GM19025 (cell line): Measurements from ENCODE around the gene ERF.
"Not testable (repeated sequence)": the region's sequence is repeated elsewhere in the genome, so short reads cannot be mapped to it uniquely, and the experiment has no call there.

Experiments used
- ATAC-seq: cut with Tn5 transposase; IDR thresholded peaks from one replicate; pipeline ENCODE4 v1.9.1; 2021; ENCODE audit warnings: mild to moderate bottlenecking, low read depth, moderate library complexity; ENCODE audit not compliant: unreplicated experiment

ERF gene

DNA sequence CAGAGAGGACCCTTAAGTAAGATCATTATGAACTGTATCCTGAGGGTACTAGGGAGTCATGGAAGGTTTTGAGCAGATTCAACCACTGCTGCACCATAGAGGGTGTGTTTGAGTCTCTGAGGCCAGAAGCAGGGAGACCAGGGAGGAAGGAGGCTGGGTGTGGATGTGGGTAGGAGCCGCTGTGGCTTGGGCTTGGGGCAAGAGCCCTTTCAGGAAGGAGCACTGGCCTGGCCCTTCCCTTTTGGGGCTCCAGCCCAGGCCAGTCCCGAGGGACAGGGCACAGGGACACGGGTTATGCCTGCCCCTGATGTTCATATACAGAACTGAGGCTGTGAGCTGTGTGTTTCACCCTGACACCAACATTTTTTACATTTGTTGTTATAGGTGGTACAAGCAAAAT, 21.4 kb upstream of the ERF start:
- ATAC-seq: no peak

DNA sequence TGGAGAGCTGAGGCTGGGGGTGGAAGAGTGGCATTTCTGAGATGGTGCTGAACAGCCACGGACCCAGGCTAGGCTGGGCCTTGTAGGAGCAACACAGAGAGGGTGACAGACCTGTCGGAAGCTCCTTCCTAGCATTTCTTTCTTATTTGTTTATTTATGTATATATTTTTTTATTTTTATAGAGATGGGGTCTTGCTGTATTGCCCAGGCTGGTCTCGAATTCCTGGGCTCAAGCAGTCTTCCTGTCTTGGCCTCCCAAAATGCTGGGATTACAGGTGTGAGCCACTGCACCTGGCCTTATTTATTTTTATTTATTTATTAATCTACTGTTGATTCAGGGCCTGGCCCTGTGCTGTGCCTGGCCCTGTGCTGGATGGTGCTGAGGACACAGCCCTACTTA, 20.6 kb upstream of the ERF start:
- ATAC-seq: no peak

DNA sequence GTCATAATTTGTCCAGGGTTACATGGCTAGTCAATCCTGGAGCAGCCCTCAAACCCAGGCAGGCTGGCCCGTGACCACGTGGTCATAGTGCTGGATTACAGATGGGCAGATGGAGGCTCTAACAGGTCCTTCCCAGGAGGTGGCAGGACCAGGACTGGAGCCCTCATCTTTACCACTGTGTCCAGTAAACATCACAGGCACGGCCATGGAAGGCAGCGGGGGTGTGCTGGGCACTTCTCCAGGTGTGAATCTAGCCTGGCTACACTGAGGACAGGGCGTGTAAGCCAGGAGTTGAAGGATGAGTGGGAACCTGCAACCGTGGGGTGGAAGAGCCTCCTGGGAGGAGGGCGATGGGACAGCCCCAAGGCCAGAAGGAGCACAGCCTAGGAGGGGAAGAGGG, 20.2 kb upstream of the ERF start:
- no peak for ATAC-seq

DNA sequence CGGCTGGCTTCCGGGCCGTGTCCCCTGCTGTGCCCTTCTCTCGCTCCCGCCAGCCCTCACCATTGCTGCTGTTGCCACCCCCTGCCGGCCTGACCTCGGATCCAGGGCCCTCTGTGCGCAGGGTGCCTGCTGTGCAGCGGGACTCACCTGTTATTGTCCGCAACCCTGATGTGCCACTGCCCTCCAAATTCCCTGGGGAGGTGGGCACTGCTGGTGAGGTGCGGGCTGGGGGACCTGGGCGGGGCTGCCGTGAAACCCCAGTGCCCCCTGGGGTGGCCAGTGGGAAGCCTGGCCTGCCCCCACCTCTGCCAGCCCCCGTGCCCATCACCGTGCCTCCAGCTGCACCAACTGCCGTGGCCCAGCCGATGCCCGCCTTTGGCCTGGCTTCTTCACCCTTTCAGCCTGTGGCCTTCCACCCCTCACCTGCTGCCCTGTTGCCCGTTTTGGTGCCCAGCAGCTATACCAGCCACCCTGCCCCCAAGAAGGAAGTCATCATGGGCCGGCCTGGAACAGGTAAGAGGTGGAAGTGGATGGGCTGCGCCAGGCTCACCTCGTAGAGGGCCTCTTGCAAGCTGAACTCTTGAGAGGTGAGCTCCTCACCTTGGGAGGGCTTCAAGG, 19.2 kb upstream of the ERF start:
- ATAC-seq: no peak

DNA sequence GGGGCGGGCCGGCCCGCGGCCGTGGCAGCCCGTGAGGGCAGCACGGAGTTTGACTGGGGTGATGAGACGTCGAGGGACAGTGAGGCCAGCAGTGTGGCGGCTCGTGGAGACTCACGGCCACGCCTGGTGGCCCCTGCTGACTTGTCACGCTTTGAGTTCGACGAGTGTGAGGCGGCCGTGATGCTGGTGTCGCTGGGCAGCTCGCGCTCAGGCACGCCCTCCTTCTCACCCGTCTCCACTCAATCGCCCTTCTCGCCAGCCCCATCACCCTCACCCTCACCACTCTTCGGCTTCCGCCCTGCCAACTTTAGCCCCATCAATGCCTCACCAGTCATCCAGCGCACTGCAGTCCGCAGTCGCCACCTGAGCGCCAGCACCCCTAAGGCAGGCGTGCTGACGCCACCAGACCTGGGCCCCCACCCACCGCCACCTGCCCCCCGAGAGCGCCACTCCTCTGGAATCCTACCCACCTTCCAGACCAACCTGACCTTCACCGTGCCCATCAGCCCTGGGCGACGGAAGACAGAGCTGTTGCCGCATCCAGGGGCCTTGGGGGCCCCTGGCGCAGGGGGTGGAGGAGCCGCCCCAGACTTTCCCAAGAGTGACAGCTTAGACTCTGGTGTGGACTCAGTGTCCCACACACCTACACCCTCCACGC, 18.6 kb upstream of the ERF start:
- ATAC-seq: no peak

DNA sequence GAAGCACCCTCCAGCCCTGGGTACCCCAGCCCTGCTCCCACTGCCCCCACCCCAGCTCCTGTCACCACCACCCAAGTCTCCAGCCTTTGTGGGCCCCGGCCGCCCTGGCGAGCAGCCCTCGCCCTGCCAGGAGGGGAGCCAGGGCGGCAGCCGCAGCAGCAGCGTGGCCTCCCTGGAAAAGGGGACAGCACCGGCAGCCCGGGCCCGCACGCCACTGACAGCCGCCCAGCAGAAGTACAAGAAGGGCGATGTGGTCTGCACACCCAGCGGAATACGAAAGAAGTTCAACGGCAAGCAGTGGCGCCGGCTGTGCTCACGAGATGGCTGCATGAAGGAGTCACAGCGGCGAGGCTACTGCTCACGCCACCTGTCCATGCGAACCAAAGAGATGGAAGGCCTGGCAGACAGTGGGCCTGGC, 18.1 kb upstream of the ERF start:
- no peak for ATAC-seq

DNA sequence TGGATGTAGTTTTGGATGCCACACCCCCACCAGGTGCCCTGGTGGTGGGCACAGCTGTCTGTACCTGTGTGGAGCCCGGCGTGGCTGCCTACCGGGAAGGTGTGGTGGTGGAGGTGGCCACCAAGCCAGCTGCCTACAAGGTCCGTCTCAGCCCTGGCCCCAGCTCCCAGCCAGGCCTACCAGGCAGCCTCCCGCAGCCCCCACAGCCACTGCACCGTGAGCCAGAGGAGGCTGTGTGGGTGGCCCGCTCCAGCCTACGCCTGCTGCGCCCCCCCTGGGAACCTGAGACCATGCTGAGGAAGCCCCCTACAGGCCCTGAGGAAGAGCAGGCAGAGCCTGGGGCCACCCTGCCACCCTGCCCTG, 17.6 kb upstream of the ERF start:
- no peak for ATAC-seq

DNA sequence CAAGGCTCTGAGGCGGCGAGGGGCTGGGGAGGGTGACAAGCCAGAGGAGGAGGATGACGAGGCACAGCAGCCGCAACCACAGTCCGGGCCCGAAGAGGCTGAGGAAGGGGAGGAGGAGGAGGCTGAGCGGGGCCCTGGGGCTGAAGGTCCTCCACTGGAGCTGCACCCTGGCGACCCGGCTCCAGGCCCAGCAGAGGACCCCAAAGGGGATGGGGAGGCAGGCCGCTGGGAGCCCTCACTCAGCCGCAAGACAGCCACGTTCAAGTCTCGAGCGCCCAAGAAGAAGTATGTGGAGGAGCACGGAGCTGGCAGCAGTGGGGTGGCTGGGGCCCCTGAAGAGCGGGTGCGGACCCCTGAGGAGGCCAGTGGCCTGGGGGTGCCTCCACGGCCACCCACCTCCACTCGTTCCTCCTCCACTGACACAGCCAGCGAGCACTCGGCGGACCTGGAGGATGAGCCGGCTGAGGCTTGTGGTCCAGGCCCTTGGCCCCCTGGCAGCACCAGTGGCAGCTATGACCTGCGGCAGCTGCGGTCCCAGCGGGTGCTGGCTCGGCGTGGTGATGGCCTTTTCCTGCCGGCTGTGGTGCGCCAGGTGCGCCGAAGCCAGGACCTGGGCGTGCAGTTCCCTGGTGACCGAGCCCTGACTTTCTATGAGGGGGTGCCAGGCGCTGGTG, 17.1 kb upstream of the ERF start:
- no peak for ATAC-seq

DNA sequence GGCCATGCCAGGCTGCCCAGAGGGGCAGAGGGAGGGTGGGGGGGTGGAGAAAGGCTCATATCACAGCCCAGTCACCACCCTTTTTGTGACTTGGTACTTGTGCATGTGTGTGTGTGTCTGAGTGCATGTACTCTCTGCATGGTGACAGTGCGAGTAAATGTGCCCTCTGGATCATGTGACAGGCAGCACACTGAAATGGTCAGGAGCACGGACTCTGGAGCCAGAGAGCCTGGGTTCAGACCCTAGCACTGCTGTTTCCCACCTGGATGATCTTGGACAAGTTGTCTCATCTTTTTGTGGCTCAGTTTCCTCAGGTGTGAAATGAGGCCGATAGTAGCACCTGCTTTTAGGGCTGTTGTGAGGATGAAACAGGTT, 16.1 kb upstream of the ERF start:
- ATAC-seq: no peak

DNA sequence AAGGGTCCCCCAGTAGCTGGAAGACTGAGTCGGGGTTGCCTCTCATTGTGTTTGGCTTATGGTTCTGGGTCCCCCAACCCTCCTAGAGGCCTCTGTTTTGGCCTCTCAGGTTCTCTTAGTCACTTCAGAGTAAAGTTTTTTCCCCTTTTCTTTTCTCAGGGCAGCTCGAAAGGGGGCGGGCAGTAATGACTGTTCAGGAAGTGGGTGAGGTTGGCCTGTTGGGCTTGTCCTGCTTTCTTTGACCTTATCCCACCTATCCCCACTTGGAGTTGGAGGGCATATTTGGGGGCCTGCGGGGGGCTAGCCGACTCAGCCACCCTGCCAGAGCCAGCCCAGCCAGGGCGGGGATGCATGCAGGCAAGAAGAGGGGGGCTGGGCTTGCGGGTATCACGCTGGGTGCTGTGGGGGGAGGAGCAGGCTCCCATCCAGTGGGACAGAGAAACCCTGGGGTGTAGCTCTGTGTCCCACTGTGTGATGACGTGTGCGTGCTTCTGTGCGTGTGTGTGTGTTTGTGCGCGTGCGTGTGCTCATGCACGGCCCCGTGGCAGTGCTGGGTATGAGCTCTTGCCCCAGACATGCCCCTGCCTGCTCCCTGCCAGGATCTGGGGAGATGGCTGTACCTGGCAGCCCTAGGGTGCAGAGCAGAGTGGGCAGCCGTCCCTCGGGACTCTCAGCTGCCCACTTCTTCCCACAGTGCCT, 15.6 kb upstream of the ERF start:
- ATAC-seq: no peak

DNA sequence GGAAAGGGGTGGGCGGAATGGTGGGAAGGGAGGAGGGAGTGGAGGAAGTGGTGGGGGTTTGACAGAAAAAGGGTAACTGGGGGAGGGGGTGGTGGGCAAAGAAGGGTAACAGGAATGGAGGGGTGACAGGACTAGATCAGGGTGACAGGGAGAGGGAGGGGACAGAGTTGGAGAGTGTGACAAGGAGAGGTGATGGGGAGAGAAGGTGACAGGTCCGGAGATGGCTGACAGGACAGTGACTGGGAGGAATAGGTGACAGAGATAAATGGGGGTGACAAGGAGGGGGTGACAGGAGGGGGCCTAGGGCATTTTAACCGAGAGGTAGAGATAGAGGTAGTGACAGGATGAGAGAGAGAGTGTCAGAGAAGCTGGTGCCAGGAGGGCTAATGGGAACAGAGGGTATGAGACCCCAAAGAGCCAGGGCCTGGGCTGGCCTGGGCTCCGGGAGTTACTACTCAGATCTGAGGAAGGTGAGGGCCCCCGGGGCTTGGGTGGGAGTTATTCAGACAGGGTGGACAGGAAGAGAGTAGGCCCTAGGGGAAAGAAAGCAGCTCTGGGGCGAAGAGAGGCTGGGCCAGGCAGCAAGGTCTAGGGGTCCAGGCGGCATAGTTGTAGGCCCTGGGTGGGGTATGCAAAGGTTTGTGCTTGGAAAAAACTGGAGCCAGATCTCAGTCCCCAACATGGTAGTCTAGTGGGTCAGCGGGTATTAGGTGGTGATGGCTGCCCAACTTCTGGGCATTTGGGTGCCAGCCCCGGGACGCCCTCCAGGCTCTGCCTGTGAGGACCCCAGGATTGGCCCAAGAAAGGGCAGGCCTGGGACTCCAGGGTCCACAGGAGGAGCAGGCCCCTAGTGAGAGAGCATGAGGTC, 14.8 kb upstream of the ERF start:
- ATAC-seq: no peak

DNA sequence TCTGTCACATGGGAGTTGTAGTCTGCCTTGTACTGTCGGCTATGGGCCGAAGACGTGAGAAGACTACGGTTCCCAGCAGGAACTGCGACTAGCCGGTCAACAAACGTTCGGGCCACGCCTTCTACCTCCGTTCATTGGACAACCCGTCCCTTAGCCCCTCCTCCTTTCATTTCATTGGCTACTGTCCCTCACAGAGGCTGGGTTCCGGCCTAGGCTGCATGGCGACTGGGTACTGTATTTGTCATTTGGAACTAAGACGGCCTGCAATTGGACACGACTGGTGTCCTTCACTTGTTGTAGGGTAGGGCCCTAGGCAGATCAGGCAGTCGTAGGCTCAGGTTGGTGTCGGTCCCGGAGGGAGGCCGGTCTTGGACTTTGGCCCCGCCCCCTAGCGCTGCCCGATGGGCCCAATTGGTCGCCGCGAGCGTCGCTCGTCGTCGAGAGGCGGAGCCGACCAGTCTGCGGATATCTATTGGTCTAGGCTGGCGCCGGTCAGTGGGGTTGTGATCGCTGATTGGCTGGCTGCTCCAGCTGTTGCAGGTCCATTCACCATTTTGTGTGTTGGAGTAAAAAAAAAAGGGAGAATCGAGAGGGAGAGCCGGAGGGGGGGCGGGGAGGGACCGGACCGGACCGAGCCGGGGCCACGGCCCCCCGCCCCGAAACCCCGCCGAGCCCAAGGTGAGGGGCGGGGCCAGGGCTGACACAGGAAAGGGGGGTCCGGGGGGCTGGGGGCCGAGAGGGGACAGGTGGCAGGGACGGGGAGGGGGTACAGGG, 14.0 kb upstream of the ERF start, which contains the start of gene CIC:
CIC (plus strand) TSS at position 549 of the 774 bp plus-strand sequence. CDS start 2,532 bp downstream, outside the sequence.
- peak; percentile 78 for ATAC-seq

DNA sequence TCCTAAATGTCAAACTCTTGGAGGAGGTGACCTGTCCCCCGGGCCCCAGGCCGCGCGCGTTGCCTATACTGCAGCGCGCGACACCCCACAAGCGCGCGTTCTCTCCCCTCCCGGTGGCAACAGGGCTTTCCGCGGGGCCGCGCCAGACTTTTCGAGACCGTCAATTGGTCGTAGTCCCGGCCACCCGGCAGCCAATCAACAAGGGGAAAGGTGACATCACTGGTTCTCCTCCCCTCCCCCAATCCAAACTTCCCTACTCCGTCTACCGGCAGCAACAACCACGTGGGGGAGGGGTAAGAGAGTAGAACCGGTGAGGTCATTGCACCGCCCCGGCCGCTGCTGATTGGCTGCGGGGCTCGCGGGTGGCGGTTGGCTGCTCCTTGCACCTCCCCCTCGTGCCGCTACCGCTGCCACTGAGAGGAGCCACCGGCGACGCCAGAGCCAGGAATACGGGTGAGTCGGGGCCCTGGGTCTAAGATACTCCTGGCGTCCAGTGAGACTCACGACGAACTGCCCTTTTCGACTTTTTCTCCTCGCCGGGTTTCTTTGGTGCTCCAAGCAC, 13.3 kb upstream of the ERF start:
- peak; percentile 52 for ATAC-seq

DNA sequence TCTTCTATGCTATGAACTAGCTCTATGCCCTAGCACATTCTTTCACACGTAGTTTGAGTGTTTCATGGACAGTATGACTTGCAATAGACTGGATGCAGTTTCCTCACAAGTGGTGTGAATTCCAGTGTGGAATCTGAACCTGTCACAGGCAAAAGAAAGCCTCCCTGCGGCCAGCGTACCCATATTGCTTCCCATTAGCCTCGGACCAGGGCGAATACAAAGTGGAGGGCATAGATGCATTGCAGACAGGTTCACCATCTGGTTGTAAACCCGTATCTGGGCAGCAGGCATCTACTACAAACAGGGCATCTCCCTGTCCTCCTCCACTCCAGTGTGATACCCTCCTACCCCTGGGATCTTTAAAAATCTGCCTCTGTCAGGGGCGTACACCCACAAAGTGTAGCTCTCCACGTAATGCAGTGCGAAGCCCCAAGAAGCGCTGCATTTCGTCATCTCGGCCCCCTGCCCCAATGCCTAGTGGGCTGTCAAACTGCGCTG, 12.8 kb upstream of the ERF start:
- no peak for ATAC-seq

DNA sequence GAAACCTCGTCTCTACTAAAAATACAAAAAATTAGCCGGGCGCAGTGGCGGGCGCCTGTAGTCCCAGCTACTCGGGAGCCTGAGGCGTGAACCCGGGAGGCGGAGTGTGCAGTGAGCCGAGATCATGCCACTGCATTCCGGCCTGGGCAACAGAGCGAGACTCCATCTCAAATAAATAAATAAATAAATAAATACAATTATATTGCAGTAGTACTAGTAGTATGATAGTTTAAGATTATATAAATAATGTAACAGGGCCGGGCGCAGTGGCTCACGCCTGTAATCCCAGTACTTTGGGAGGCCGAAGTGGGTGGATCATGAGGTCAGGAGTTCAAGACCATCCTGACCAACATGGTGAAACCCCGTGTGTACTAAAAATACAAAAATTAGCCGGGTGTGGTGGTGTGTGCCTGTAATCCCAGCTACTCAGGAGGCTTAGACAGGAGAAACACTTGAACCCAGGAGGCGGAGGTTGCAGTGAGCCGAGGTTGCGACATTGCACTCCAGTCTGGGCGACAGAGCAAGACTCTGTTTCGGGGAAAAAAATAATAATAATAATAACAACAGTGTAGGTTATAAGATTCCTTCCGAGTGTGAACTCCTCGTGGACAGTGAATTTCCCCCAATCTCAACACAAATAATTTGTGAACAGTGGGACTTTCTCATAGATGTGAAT, 12.1 kb upstream of the ERF start:
- ATAC-seq: not testable (repeated sequence)

DNA sequence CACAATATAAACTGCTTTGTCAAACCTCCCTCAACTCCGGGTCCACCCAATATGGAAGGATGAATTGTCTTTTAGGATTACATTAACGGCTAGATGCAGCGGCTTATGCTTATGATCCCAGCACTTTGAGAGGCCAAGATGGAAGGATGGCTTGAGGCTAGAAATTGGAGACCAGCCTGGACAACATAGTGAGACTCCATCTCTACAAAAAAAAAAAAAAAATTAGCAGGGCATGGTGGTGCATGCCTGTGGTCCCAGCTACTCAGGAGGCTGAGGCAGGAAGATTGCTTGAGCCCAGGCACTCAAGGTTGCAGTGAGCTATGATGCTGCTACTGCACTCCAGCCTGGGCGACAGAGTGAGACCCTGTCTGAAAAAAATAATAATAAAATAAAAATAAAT, 11.2 kb upstream of the ERF start:
- not testable (repeated sequence) for ATAC-seq

DNA sequence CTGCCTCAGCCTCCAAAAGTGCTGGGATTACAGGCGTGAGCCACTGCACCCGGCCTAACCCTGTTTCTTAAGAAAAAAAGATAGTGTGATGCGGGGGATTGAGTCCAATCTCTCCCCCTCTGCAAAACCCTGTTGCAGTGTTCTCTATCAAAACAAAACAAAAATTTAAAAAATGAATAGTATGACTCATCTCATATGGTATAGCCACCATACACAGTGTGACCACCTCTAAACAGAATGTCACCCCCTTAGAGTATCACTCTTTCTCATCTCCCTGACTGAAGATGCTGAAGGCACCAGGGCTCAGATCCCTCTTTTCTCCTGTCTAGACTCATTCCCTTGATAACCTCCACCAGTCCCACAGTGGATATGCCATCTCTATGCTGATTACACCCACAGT, 6.8 kb upstream of the ERF start:
- no peak for ATAC-seq

DNA sequence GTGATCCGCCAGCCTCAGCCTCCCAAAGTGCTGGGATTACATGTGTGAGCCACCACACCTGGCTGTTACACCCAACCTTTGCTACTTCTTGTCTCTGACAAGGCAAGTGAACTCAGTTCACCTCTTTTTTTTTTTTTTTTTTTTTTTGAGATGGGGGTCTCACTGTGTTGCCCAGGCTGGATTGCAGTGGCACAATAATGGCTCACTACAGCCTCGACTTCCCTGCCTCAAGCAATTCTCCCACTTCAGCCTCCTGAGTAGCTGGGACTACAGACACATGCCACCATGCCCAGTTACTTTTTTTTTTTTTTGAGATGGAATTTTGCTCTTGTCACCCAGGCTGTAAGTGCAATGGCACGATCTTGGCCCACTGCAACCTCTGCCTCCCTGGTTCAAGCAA, 2.9 kb upstream of the ERF start:
- ATAC-seq: not testable (repeated sequence)
